Measurements from ENCODE around the gene PDZD7.

The PDZD7 gene

GRCh38 chr10:101016814-101017213 lies 14.1 kb downstream of the PDZD7 start:
- no peak for DNase-seq

GRCh38 chr10:101015582-101015973 lies 15.4 kb downstream of the PDZD7 start:
- DNase-seq = no peak

- no peak for DNase-seq
Measured at GRCh38 chr10:101014966-101015581, 15.9 kb downstream of the PDZD7 start.

GRCh38 chr10:101014230-101014884 lies 16.6 kb downstream of the PDZD7 start:
- DNase-seq = peak in 1 of 2 experiments; percentile 78

- DNase-seq = no peak
Measured at GRCh38 chr10:101013365-101013825, 17.5 kb downstream of the PDZD7 start.

GRCh38 chr10:101012525-101013364 lies 18.2 kb downstream of the PDZD7 start:
- peak; percentile 86 to 90 for DNase-seq

- no peak for DNase-seq
Measured at GRCh38 chr10:101011517-101012423, 19.2 kb downstream of the PDZD7 start.

GRCh38 chr10:101010329-101010728 lies 20.6 kb downstream of the PDZD7 start:
- DNase-seq = no peak

- peak; percentile 71 to 79 for DNase-seq
Measured at GRCh38 chr10:101008823-101009423, 22.0 kb downstream of the PDZD7 start.

GRCh38 chr10:101007915-101008822 lies 22.8 kb downstream of the PDZD7 start:
- peak in 1 of 2 experiments; percentile 13 for DNase-seq

GRCh38 chr10:101007099-101007711 lies 23.7 kb downstream of the PDZD7 start:
- no peak for DNase-seq

- peak in 1 of 2 experiments; percentile 37 for DNase-seq
Measured at GRCh38 chr10:101006593-101007098, 24.3 kb downstream of the PDZD7 start.

- no peak for DNase-seq
Measured at GRCh38 chr10:101005869-101006567, 24.9 kb downstream of the PDZD7 start.

- no peak for DNase-seq
Measured at GRCh38 chr10:101005361-101005760, 25.6 kb downstream of the PDZD7 start.

GRCh38 chr10:101003639-101004206 lies 27.2 kb downstream of the PDZD7 start:
- DNase-seq = no peak

- DNase-seq = no peak
Measured at GRCh38 chr10:101002456-101002855, 28.5 kb downstream of the PDZD7 start.

- no peak for DNase-seq
Measured at GRCh38 chr10:101001659-101002035, 29.3 kb downstream of the PDZD7 start.

- DNase-seq = no peak
Measured at GRCh38 chr10:101000915-101001658, 29.8 kb downstream of the PDZD7 start.

Data from NCI-H526 (cell line).